Coronary artery (tissue), 2 donors: ENCODE measurements around the gene KCTD8.

ENCODE experiments used
- DNase-seq: peaks from one replicate; pipeline ENCODE4 v3.0.0-alpha.2; 2017; ENCODE audit warnings: low spot score
- H3K27ac ChIP-seq, 2 donors: fragments of 200-600 bp; sonication (generic); one replicate each; pipeline ENCODE4 v1.5.1; 2016 to 2019
- H3K4me3 ChIP-seq: fragments of 200-600 bp; sonication (generic); 2 replicates; pipeline ENCODE4 v1.5.1; 2016; ENCODE audit warnings: mild to moderate bottlenecking, moderate library complexity
- TF ChIP-seq, protein P1 (sequence below): fragments of 200-600 bp; sonication (generic); IDR thresholded peaks from one replicate; pipeline ENCODE4 v1.5.1; 2019; ENCODE audit warnings: antibody characterized with exemption

KCTD8 gene

DNA sequence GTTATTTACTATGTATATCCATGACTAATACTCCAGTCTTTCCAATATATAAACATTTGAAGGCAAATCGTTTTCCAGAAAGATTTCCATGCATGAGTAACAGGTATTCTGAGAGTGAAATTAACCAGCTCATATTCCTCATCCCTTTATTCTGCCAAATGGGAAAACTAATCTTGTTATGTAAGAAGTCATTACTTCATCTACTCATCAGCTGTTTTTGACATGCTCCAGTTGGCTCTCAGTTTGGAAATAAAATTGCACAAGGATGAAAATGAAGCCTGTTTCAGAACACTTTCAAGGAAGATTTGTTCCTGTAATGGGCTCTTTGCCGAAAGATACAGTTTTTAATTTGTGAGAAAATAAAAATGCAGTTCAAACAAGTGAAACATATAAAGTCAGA lies 121.9 kb downstream of the KCTD8 start:
- no peak for DNase-seq
- H3K4me3 ChIP-seq: no peak overlapping the region
- TF ChIP-seq, protein P1, sequence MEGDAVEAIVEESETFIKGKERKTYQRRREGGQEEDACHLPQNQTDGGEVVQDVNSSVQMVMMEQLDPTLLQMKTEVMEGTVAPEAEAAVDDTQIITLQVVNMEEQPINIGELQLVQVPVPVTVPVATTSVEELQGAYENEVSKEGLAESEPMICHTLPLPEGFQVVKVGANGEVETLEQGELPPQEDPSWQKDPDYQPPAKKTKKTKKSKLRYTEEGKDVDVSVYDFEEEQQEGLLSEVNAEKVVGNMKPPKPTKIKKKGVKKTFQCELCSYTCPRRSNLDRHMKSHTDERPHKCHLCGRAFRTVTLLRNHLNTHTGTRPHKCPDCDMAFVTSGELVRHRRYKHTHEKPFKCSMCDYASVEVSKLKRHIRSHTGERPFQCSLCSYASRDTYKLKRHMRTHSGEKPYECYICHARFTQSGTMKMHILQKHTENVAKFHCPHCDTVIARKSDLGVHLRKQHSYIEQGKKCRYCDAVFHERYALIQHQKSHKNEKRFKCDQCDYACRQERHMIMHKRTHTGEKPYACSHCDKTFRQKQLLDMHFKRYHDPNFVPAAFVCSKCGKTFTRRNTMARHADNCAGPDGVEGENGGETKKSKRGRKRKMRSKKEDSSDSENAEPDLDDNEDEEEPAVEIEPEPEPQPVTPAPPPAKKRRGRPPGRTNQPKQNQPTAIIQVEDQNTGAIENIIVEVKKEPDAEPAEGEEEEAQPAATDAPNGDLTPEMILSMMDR: no peak
- no peak overlapping the region for H3K27ac ChIP-seq

DNA sequence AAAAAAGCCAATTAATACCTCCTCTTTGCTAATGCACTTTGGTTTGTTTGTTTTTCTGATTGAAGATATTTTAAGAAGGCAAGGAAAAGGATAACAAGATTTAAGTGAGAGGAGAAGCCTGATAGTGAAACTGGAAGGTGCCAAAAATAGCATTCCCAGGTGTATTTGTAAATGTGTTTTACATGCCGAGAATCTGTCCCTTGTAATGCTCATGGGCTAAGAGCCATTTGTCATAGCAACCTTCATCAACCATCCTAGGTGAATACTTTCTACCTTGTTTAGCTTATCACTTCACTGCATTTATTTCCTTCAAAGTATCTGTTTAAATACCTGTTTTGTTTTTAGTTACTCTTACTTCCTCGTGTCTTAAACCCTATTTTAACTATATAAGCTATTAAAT lies 127.8 kb downstream of the KCTD8 start:
- Histone ChIP-seq H3K27ac (no peak overlapping the region), H3K4me3 (no peak overlapping the region)
- TF ChIP-seq, protein P1: no peak
- DNase-seq: no peak

DNA sequence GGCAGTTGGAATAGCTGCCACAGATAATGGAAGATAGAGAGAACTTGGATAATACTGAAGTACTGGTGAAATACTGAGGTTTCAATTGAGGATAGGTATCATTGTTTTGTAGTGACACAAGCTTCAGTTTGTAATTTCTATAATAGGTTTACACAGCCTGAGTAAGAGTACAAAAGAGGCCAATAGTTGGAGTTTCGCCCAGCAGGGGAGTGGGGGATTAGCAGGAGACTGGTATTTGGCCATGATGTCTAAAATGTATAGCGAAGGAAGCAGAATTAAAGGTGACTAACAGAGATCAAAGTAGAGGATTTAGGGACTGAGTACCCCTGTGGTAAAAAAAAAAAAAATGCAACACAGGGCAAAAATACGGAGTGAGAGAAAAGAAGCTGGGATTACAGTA lies 129.5 kb downstream of the KCTD8 start:
- DNase-seq: no peak
- Histone ChIP-seq H3K4me3 (no peak overlapping the region), H3K27ac (no peak overlapping the region)
- TF ChIP-seq, protein P1: no peak

DNA sequence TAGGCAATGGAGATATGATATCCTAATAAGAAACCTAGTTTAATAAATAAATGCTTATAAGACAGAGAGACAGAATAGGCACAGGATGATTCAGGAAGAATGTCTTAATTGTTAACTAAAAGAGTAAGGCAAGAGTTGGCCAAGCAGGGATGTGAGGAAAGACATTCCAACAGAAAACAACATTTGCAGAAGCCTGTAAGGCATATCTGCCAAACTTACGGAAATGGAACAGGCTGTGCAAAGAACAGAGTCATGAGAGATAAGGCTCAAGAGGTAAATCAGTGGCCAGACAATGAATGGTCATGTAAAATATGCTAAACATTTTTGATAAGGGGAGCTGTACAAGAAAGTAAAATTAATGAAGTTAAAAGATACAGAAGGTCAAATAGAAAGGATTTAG lies 134.9 kb downstream of the KCTD8 start:
- H3K27ac ChIP-seq: no peak overlapping the region
- no peak overlapping the region for H3K4me3 ChIP-seq
- TF ChIP-seq, protein P1: no peak
- DNase-seq: no peak

DNA sequence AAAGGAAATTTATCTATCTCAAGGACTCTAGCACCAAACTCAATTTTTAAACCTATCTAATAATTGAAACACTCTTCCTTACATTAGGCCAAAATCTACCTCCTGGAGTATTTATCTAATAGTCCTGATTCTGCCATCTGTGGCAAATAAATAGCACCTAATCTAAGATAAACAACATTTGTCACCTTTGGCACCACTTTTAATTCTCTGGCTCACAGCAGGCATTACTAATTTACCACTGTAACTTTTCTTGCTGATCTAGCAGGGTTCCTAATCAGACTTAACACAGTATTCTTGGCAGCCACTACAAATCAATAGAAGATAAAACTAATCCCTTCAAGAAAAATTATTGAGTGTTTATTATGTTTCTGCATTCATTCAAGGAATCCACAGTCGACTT lies 161.1 kb downstream of the KCTD8 start:
- Histone ChIP-seq H3K27ac (no peak overlapping the region), H3K4me3 (no peak overlapping the region)
- TF ChIP-seq, protein P1: no peak
- DNase-seq: no peak

DNA sequence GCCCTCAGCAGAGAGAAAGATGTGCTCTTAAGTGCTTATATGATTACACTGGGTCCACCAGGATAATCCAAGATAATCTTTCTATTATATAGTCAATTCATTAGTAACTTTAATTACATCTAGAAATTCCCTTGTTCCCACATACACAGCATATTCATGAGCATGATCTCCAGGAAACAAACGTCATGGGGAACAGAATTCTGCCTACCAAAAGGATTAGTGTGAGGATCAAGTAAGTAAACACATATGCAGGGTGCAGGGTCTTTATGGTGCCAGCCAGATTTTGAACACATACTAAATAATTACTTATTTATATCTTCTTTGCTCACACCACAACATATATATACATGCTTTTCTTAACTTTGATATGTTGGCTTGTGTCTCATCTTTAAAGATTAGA lies 169.1 kb downstream of the KCTD8 start:
- H3K27ac ChIP-seq: no peak overlapping the region
- no peak for DNase-seq
- no peak overlapping the region for H3K4me3 ChIP-seq
- TF ChIP-seq, protein P1: no peak

DNA sequence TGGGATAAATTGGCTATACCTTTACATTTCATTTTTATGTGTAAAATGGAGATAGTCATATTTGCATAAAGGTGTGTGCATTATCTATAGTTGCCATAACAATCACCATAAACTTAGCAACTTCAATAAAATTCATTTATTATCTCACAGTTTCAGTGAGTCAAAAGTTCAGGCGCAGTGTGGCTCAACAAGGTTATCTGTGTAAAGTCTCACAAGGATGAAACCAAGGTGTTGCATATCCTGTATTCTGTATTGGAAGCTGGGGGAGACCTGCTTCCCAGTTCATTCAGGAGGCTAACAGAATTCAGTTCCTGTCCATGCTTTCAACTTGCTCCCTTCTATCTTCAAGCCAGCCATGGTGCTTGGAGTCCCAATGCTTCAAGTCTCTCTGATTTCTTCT lies 169.5 kb downstream of the KCTD8 start:
- H3K27ac ChIP-seq: no peak overlapping the region
- no peak for DNase-seq
- TF ChIP-seq, protein P1: no peak
- no peak overlapping the region for H3K4me3 ChIP-seq
